Ishikawa (cell line): Measurements from ENCODE around the gene VSX1.

Source experiments
- CREB1 ChIP-seq: IDR thresholded peaks from 2 replicates; pipeline ENCODE4 v1.6.1; 2012; ENCODE audit warnings: low read depth
- EGR1 ChIP-seq: IDR thresholded peaks from 2 replicates; pipeline ENCODE4 v1.6.1; 2012
- EP300 ChIP-seq: IDR thresholded peaks from 2 replicates; pipeline ENCODE4 v1.6.1; 2012; ENCODE audit warnings: borderline replicate concordance
- FOXM1 ChIP-seq: IDR thresholded peaks from 2 replicates; pipeline ENCODE4 v1.6.1; 2012; ENCODE audit warnings: low read depth, borderline replicate concordance
- NFIC ChIP-seq: IDR thresholded peaks from 2 replicates; pipeline ENCODE4 v1.6.1; 2012
- RAD21 ChIP-seq: IDR thresholded peaks from 2 replicates; pipeline ENCODE4 v1.6.1; 2012; ENCODE audit warnings: low read depth
- REST ChIP-seq: IDR thresholded peaks from 2 replicates; pipeline ENCODE4 v1.6.1; 2012; ENCODE audit warnings: low read depth, mild to moderate bottlenecking
- TAF1 ChIP-seq: IDR thresholded peaks from 2 replicates; pipeline ENCODE4 v1.6.1; 2012; ENCODE audit warnings: low read depth, mild to moderate bottlenecking
- TCF12 ChIP-seq: IDR thresholded peaks from 2 replicates; pipeline ENCODE4 v1.6.1; 2012; ENCODE audit warnings: low read depth
- TEAD4 ChIP-seq: IDR thresholded peaks from 2 replicates; pipeline ENCODE4 v1.6.1; 2012
- YY1 ChIP-seq: IDR thresholded peaks from 2 replicates; pipeline ENCODE4 v1.6.1; 2012; ENCODE audit warnings: low read depth
- ZBTB7A ChIP-seq: IDR thresholded peaks from 2 replicates; pipeline ENCODE4 v1.6.1; 2012; ENCODE audit warnings: low read depth
- TF ChIP-seq, protein P1 (sequence below): IDR thresholded peaks from 2 replicates; pipeline ENCODE4 v1.6.1; 2012
- TF ChIP-seq, protein P2 (sequence below): IDR thresholded peaks from 2 replicates; pipeline ENCODE4 v1.6.1; 2012

DNA sequence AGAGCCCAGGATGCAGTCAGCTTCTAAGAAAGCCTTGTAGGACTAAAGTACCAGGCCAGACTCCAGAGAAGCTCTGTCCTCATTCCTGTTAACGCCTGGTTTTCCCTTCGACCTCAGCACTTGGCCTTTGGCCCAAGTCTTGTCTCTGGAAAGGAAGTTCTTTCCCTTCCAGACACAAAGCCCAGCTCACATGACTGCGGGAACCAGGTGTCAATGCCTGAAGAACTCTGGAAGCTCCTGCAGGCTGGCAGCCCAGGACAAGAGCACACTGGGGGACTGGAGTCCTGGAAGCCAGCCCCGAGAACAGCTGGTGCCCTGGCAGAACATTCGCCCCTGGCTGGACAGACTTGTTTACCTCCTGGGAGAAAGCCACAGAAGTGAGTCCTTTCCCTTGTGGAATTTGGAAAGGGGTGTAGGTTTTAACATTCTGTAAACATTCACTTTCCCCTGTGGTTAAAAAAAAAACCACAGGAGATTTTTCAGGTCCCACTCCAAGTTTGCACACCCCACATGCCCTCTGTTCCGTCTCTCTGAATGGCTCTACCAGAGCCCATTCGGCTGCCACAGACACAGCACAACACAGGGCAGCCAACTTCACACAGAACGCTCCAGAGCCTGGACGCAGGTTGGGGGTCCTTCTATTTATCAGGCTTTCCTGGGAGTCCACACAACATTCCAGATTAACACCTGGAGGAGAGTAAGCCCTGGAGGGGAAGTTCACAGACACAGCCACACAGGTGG, 42.1 kb downstream of the VSX1 start:
- TF ChIP-seq TAF1 (no peak), YY1 (no peak), TEAD4 (peak; percentile 48), ZBTB7A (no peak), REST (no peak), EGR1 (no peak), RAD21 (no peak; the same call in 1 of the 2 replicates), FOXM1 (no peak), TCF12 (peak; percentile 85), CREB1 (no peak), NFIC (peak; percentile 90), EP300 (0 out of 2 replicates have a peak, but pooled peaks have one; percentile 55)
- TF ChIP-seq, protein P1, sequence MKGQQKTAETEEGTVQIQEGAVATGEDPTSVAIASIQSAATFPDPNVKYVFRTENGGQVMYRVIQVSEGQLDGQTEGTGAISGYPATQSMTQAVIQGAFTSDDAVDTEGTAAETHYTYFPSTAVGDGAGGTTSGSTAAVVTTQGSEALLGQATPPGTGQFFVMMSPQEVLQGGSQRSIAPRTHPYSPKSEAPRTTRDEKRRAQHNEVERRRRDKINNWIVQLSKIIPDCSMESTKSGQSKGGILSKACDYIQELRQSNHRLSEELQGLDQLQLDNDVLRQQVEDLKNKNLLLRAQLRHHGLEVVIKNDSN: peak; percentile 74
- TF ChIP-seq, protein P2, sequence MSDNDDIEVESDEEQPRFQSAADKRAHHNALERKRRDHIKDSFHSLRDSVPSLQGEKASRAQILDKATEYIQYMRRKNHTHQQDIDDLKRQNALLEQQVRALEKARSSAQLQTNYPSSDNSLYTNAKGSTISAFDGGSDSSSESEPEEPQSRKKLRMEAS: peak; percentile 37
